Naive B cell (primary cell): ENCODE data around the gene TADA1. TPM values are rescaled to one million over a fixed set of nuclear protein-coding genes. Genes with fewer than 3 reads are reported as not detected.
"Not testable (repeated sequence)": the region's sequence is repeated elsewhere in the genome, so short reads cannot be mapped to it uniquely, and the experiment has no call there.

Experiments
- ATAC-seq, 2 donors: fragments of 150-1000 bp; cut with Tn5 transposase; 2 replicates each; pipeline ENCODE4 v1.10.0; 2021; ENCODE audit warnings: low read depth in 2 of 2, mild to moderate bottlenecking in 2 of 2, moderate library complexity in 2 of 2
- DNase-seq: peaks from one replicate; pipeline ENCODE4 v3.0.0; 2022
- H3K27ac Mint-ChIP-seq, 6 donors: one replicate each; pipeline ENCODE4 v1.8.0; 2020 to 2022; ENCODE audit warnings: mild to moderate bottlenecking in 6 of 6, mixed read lengths in 6 of 6, moderate library complexity in 5 of 6, inconsistent platforms in 2 of 6
- H3K27me3 Mint-ChIP-seq, 3 donors: one replicate each; pipeline ENCODE4 v1.8.0; 2021 to 2022; ENCODE audit warnings: mixed read lengths in 3 of 3, mild to moderate bottlenecking in 1 of 3
- H3K36me3 Mint-ChIP-seq, 2 donors: one replicate each; pipeline ENCODE4 v1.8.0; 2020 to 2022; ENCODE audit warnings: mixed read lengths in 2 of 2, inconsistent platforms in 1 of 2, mild to moderate bottlenecking in 1 of 2
- H3K4me1 Mint-ChIP-seq, 3 donors: one replicate each; pipeline ENCODE4 v1.8.0; 2020 to 2022; ENCODE audit warnings: mixed read lengths in 3 of 3, inconsistent platforms in 1 of 3, mild to moderate bottlenecking in 1 of 3, moderate library complexity in 1 of 3
- H3K4me3 Mint-ChIP-seq, 8 donors: one replicate each; pipeline ENCODE4 v1.8.0; 2020 to 2022; ENCODE audit warnings: mild to moderate bottlenecking in 8 of 8, mixed read lengths in 8 of 8, moderate library complexity in 8 of 8, inconsistent platforms in 2 of 8
- H3K9me3 Mint-ChIP-seq, 7 donors: one replicate each; pipeline ENCODE4 v1.8.0; 2020 to 2022; ENCODE audit warnings: mixed read lengths in 7 of 7, mild to moderate bottlenecking in 5 of 7, inconsistent platforms in 2 of 7, moderate library complexity in 1 of 7
- polyA plus RNA-seq, 6 donors: library from polyadenylated mRNA; unstranded; fragments of 300-500 nt; fragmentation: Illumina TruSeq; gene quantifications; one replicate each; pipeline ENCODE4 v1.2.3, GENCODE V29; 2021; ENCODE audit warnings: low read depth in 6 of 6

Gene TADA1
- polyA plus RNA-seq, 6 donors from 2014 or later = 10.1 to 25.8 (median 14.3) TPM

DNA sequence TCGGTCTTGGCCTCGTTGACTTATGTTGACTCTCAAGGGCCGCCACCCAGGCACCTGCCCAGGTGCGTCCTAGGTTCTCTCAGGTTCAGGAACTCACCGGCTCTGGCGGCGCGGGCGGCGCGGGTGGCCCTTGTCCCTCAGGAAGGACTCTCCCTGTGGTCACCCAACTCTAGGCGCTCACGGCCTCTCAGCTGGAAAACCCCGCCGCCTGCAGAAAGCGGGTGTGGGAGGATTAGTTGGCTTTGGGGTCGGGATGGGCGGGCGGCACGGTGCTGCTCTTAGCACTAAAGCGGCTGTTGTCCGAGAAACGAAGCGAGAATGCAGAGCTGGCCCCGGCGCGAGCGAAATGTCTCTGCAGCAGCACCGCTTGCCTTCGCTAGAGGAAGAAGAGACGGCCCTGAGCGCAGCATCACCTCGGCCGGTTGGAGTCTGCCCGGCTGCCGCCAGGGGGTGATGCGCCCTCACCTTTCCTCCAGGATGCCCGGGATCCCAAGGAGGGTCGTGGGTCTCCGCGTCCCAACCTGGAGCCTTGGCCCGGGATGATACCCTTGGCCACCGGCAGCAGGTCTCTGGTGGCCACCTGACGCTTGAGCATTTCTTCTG lies 8.1 kb upstream of the TADA1 start:
- H3K27ac Mint-ChIP-seq = no peak overlapping the region
- H3K36me3 Mint-ChIP-seq = no peaks in the 10 kb centered on the region
- peak overlapping the region in 4 of 8 donors; percentile 12 to 44 (median 33) for H3K4me3 Mint-ChIP-seq
- peak; percentile 36 for DNase-seq
- no peaks in the 10 kb centered on the region for H3K9me3 Mint-ChIP-seq
- H3K4me1 Mint-ChIP-seq = peaks cover 5 to 9% (median 5%) of the 10 kb centered on the region in 3 donors
- peak; percentile 84 to 86 for ATAC-seq
- peaks cover 35 to 46% (median 39%) of the 10 kb centered on the region in 3 donors for H3K27me3 Mint-ChIP-seq

GRCh38 chr1:166882893-166883292 lies 6.8 kb upstream of the TADA1 start:
- ATAC-seq = no peak
- Mint-ChIP-seq H3K4me3 (no peak overlapping the region), H3K27ac (no peak overlapping the region), H3K36me3 (no peaks in the 10 kb centered on the region), H3K27me3 (peaks cover 32 to 46% (median 35%) of the 10 kb centered on the region in 3 donors), H3K4me1 (peaks cover 5 to 9% (median 5%) of the 10 kb centered on the region in 3 donors), H3K9me3 (peaks cover 0 to 4% (median 0%) of the 10 kb centered on the region in 7 donors)
- no peak for DNase-seq

DNA sequence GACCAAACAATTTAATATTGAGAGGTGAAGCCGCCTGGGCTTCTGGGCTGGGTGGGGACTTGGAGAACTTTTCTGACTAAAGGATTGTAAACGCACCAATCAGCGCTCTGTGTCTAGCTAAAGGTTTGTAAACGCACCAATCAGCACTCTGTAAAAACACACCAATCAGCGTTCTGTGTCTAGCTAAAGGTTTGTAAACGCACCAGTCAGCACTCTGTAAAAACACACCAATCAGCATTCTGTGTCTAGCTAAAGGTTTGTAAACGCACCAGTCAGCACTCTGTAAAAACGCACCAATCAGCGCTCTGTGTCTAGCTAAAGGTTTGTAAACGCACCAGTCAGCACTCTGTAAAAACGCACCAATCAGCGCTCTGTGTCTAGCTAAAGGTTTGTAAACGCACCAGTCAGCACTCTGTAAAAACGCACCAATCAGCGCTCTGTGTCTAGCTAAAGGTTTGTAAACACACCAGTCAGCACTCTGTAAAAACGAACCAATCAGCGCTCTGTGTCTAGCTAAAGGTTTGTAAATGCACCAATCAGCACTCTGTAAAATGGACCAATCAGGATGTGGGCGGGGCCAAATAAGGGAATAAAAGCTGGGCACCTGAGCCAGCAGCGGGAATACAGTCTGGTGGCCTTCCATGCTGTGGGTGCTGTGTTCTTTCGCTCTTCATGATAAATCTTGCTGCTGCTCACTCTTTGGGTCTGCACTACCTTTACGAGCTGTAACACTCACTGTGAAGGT lies 2.3 kb upstream of the TADA1 start:
- H3K27ac Mint-ChIP-seq, DNase-seq, H3K9me3 Mint-ChIP-seq, H3K36me3 Mint-ChIP-seq, ATAC-seq: not testable (repeated sequence)
- peak overlapping the region in 1 of 8 donors; percentile 90 for H3K4me3 Mint-ChIP-seq
- peaks cover 5 to 19% (median 9%) of the 10 kb centered on the region in 3 donors for H3K27me3 Mint-ChIP-seq
- H3K4me1 Mint-ChIP-seq = peaks cover 9 to 29% (median 16%) of the 10 kb centered on the region in 3 donors

GRCh38 chr1:166876540-166876838 lies 425 bp upstream of the TADA1 start:
- ATAC-seq (no peak), DNase-seq (no peak)
- Mint-ChIP-seq H3K9me3 (peaks cover 0 to 4% (median 0%) of the 10 kb centered on the region in 7 donors), H3K4me1 (peaks cover 15 to 43% (median 20%) of the 10 kb centered on the region in 3 donors), H3K27me3 (peaks cover 0 to 4% (median 0%) of the 10 kb centered on the region in 3 donors), H3K27ac (peak overlapping the region; percentile 94 to 98 (median 97)), H3K4me3 (peak overlapping the region; percentile 90 to 99 (median 97)), H3K36me3 (peaks cover 0 to 4% of the 10 kb centered on the region in 2 donors)

- H3K9me3 Mint-ChIP-seq = peaks cover 0 to 4% (median 0%) of the 10 kb centered on the region in 7 donors
- peaks cover 15 to 46% (median 20%) of the 10 kb centered on the region in 3 donors for H3K4me1 Mint-ChIP-seq
These were observed 746 bp downstream of the TADA1 start for GRCh38 chr1:166875302-166875733.

GRCh38 chr1:166874464-166874863 lies 1.6 kb downstream of the TADA1 start:
- Mint-ChIP-seq H3K4me3 (peak overlapping the region in 5 of 8 donors; percentile 8 to 99 (median 90)), H3K27ac (peak overlapping the region in 1 of 6 donors; percentile 67), H3K4me1 (peaks cover 15 to 46% (median 20%) of the 10 kb centered on the region in 3 donors), H3K36me3 (peaks cover 0 to 4% of the 10 kb centered on the region in 2 donors), H3K27me3 (no peaks in the 10 kb centered on the region), H3K9me3 (peaks cover 0 to 4% (median 0%) of the 10 kb centered on the region in 7 donors)
- no peak for ATAC-seq
- DNase-seq = no peak

More at GRCh38 chr1:166875302-166875733, 746 bp downstream of the TADA1 start:
- no peak for ATAC-seq
- no peak for DNase-seq
- Mint-ChIP-seq H3K27ac (peak overlapping the region; percentile 41 to 94 (median 75)), H3K36me3 (peaks cover 0 to 4% of the 10 kb centered on the region in 2 donors), H3K27me3 (peaks cover 0 to 1% (median 0%) of the 10 kb centered on the region in 3 donors), H3K4me3 (peak overlapping the region; percentile 90 to 99 (median 97))

GRCh38 chr1:166870584-166870983 lies 5.5 kb downstream of the TADA1 start:
- ATAC-seq (no peak), DNase-seq (no peak)
- H3K27me3 Mint-ChIP-seq = no peaks in the 10 kb centered on the region
- H3K27ac Mint-ChIP-seq = peak overlapping the region in 1 of 6 donors; percentile 78
- H3K4me3 Mint-ChIP-seq = no peak overlapping the region
- H3K4me1 Mint-ChIP-seq = peaks cover 13 to 33% (median 15%) of the 10 kb centered on the region in 3 donors
- peaks cover 10% of the 10 kb centered on the region in 2 donors for H3K36me3 Mint-ChIP-seq
- no peaks in the 10 kb centered on the region for H3K9me3 Mint-ChIP-seq

- no peaks in the 10 kb centered on the region for H3K27me3 Mint-ChIP-seq
- no peak overlapping the region for H3K4me3 Mint-ChIP-seq
- peak overlapping the region in 1 of 6 donors; percentile 11 for H3K27ac Mint-ChIP-seq
- H3K4me1 Mint-ChIP-seq = peaks cover 6 to 23% (median 8%) of the 10 kb centered on the region in 3 donors
- DNase-seq = no peak
- ATAC-seq = no peak
- H3K36me3 Mint-ChIP-seq = peaks cover 10% of the 10 kb centered on the region in 2 donors
- H3K9me3 Mint-ChIP-seq = no peaks in the 10 kb centered on the region
These were observed 6.6 kb downstream of the TADA1 start for GRCh38 chr1:166869318-166870099.

GRCh38 chr1:166868639-166869038 lies 7.4 kb downstream of the TADA1 start:
- no peaks in the 10 kb centered on the region for H3K9me3 Mint-ChIP-seq
- H3K27me3 Mint-ChIP-seq = no peaks in the 10 kb centered on the region
- DNase-seq = no peak
- H3K4me1 Mint-ChIP-seq = peaks cover 6 to 17% (median 12%) of the 10 kb centered on the region in 3 donors
- H3K4me3 Mint-ChIP-seq = no peak overlapping the region
- no peak for ATAC-seq
- peak overlapping the region in 1 of 6 donors; percentile 11 for H3K27ac Mint-ChIP-seq
- H3K36me3 Mint-ChIP-seq = peaks cover 14 to 19% of the 10 kb centered on the region in 2 donors

DNA sequence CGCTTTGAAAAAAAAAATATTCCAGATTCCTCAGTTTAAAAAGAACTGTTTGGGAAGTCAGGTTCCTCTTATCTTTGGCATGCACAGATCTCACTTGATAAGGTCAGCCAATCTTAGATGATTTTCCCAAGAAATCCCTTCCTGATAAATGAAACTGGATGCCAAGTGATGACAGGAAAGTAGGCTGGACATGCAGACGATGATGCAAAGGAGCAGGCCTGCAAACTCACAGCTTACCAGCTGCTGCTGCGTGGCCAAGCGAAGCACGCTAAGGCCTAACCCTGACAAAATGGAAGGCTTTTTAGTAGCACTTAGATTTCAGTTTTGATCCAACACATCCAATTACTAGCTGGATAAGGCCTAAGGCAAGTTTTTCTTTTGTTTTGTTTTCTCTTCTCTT lies 10.1 kb downstream of the TADA1 start:
- no peak for ATAC-seq
- Mint-ChIP-seq H3K36me3 (peaks cover 10 to 19% of the 10 kb centered on the region in 2 donors), H3K9me3 (no peaks in the 10 kb centered on the region), H3K4me1 (peaks cover 0 to 4% (median 4%) of the 10 kb centered on the region in 3 donors), H3K27ac (no peak overlapping the region), H3K4me3 (no peak overlapping the region), H3K27me3 (no peaks in the 10 kb centered on the region)
- DNase-seq = no peak

GRCh38 chr1:166859597-166859996 lies 16.5 kb downstream of the TADA1 start:
- Mint-ChIP-seq H3K36me3 (peaks cover 12 to 22% of the 10 kb centered on the region in 2 donors), H3K4me1 (peaks cover 7 to 15% (median 13%) of the 10 kb centered on the region in 3 donors), H3K27ac (peak overlapping the region in 2 of 6 donors; percentile 11 to 94), H3K4me3 (no peak overlapping the region), H3K9me3 (no peaks in the 10 kb centered on the region), H3K27me3 (no peaks in the 10 kb centered on the region)
- DNase-seq (no peak), ATAC-seq (peak; percentile 60 to 61)

DNA sequence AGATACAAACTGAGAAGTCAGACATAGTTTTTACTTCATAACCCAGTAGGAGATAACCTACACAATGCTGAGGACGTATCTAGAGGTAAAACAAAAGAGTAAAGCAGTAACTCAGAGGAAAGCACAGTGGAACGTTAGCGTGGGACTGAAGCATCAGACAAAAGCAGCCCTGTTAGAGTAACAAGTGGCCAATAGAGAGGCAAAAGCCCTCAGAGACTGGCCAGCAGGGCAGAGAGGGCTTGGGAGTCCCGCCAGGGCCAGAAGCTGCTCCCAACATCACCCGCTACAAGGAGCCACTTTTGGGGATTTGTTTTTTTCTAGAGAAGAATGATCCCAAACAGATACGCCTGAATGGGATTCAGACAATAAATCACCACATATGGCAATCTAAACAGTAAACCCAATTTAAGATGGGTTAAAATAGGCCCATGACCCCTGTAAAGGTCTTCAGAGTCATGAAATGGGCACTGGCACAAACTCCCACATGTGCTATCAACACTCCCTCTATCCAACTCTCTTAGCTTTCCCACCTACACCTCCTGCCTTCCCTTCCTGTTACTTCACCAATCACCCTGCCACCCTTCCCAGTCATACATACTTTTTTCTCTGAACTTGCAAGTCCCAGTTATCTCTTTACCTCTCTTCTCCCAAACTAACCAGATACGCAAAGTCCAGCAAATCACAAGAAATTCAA lies 17.2 kb downstream of the TADA1 start:
- no peak overlapping the region for H3K4me3 Mint-ChIP-seq
- no peaks in the 10 kb centered on the region for H3K27me3 Mint-ChIP-seq
- DNase-seq (no peak), ATAC-seq (no peak)
- H3K27ac Mint-ChIP-seq = peak overlapping the region in 4 of 6 donors; percentile 20 to 77 (median 26)
- H3K4me1 Mint-ChIP-seq = peaks cover 7 to 18% (median 11%) of the 10 kb centered on the region in 3 donors
- peaks cover 8 to 20% of the 10 kb centered on the region in 2 donors for H3K36me3 Mint-ChIP-seq
- H3K9me3 Mint-ChIP-seq = no peaks in the 10 kb centered on the region
